HG03159 (cell line): ENCODE measurements around the gene NHEJ1.
A peak's percentile ranks its signal among the peaks of the same experiment; 100 is the strongest.

Source experiments
- ATAC-seq: cut with Tn5 transposase; IDR thresholded peaks from one replicate; pipeline ENCODE4 v1.9.1; 2021; ENCODE audit warnings: mild to moderate bottlenecking, moderate library complexity; ENCODE audit not compliant: unreplicated experiment

The NHEJ1 gene

GRCh38 chr2:219060821-219061791 lies 99.5 kb downstream of the NHEJ1 start, which contains the start of gene IHH:
IHH (minus strand) TSS chr2:219060921; CDS start chr2:219060467, 454 bp downstream.
- ATAC-seq, result no peak

- no peak for ATAC-seq
These were observed 100.6 kb downstream of the NHEJ1 start for GRCh38 chr2:219059725-219060682.

GRCh38 chr2:219059375-219059724 lies 101.3 kb downstream of the NHEJ1 start:
- no peak for ATAC-seq

GRCh38 chr2:219058541-219059374 lies 101.9 kb downstream of the NHEJ1 start:
- no peak for ATAC-seq

GRCh38 chr2:219057709-219058540 lies 102.7 kb downstream of the NHEJ1 start:
- ATAC-seq, result peak; percentile 87

- no peak for ATAC-seq
These were observed 103.5 kb downstream of the NHEJ1 start for GRCh38 chr2:219056896-219057708.

GRCh38 chr2:219056176-219056895 lies 104.3 kb downstream of the NHEJ1 start:
- ATAC-seq, result no peak

- ATAC-seq, result no peak
These were observed 105.4 kb downstream of the NHEJ1 start for GRCh38 chr2:219054956-219055903.

GRCh38 chr2:219049282-219049681 lies 111.3 kb downstream of the NHEJ1 start:
- ATAC-seq, result no peak

GRCh38 chr2:219045937-219046550 lies 114.6 kb downstream of the NHEJ1 start:
- ATAC-seq, result no peak

- ATAC-seq, result no peak
These were observed 117.9 kb downstream of the NHEJ1 start for GRCh38 chr2:219042750-219043149.

- no peak for ATAC-seq
These were observed 118.5 kb downstream of the NHEJ1 start for GRCh38 chr2:219042157-219042556.

- no peak for ATAC-seq
These were observed 119.4 kb downstream of the NHEJ1 start, which contains the start of gene CFAP65 for GRCh38 chr2:219041252-219041651. CFAP65 (minus strand) TSS chr2:219041516; CDS start chr2:219039048, 2,468 bp downstream.

GRCh38 chr2:219038600-219038999 lies 122.0 kb downstream of the NHEJ1 start:
- ATAC-seq, result no peak

GRCh38 chr2:219037783-219038499 lies 122.7 kb downstream of the NHEJ1 start:
- ATAC-seq, result no peak

- ATAC-seq, result no peak
These were observed 124.7 kb downstream of the NHEJ1 start for GRCh38 chr2:219035942-219036341.
